Right ventricle myocardium superior (tissue), 1 donor: ENCODE measurements around the gene MYL12B. TPM values are rescaled to one million over a fixed set of nuclear protein-coding genes. Genes with fewer than 3 reads are reported as not detected.
"Not testable (repeated sequence)": the region's sequence is repeated elsewhere in the genome, so short reads cannot be mapped to it uniquely, and the experiment has no call there.

Experiments
- ATAC-seq: fragments of 200-7000 bp; cut with Tn5 transposase; one replicate; pipeline ENCODE4 v1.9.1; 2020; ENCODE audit warnings: mild to moderate bottlenecking; ENCODE audit not compliant: poor library complexity
- DNase-seq: peaks from one replicate; pipeline ENCODE4 v3.0.0-alpha.2; 2020
- intact Hi-C: fragments of 100-400 bp; cut with DNase I; formaldehyde crosslinking; loops from one replicate; pipeline ENCODE4 v1.11.2; 2022
- total RNA-seq: library from RNA; stranded (reverse); fragmentation: NEBNext Ultra II Directional; extraction: Animal tissue kit (Norgen Biotek cat#: 25700); gene quantifications from one replicate; pipeline ENCODE4 v1.2.1, GENCODE V29; 2021
- donor health status: DM: no; HTN: yes; CAD: no; lungs with severe emphysema.

Gene MYL12B
- total RNA-seq, 1 donor from 2014 or later: 154 TPM

DNA sequence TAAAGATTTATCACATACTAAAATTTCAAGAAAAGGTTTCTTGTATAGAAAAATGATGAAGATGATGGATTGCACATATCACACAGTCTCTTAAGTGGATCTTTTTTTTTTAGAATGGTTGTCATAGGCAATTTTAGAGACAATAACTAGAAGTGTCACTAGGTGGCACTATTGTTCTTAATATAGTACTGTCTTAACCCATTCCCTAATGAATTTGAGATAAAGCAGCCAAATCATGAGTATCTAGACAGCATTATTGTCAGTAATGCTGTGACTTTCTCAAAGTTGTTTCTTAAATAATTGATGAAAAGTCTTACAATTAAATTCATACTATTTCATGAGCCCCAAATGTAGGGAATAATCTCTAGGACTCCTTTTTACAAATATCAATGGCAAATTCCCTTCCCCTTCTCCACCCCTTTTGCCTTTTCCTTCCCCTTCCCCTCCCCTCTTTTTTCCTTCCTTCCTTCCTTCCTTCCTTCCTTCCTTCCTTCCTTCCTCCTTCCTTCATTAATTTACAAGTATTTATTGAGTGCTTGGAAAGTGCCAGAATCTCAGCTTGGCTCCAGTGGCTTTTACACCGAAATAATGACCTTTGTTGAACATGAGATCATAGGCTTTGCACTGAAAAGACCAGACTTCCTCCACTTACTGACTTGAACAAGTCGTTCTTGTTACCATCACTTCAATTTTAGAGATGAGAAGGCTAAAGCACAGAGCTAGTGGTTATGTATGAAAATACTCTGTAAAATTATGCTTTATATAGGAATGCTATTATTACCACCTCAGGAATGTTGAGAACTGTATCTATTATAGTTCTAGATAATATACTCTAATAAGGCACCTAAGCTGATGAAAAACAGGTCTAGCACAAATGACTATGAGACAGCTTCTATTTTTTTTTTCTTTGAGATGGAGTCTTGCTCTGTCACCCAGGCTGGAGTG is 19.8 kb downstream of the MYL12B start:
- ATAC-seq (peak; percentile 91), DNase-seq (no peak)
- intact Hi-C loops: loop anchor here (2.0 to 5.0 kb wide), 2 partner anchors 171 to 385 kb away; partner anchors contain the start of gene TGIF1

DNA sequence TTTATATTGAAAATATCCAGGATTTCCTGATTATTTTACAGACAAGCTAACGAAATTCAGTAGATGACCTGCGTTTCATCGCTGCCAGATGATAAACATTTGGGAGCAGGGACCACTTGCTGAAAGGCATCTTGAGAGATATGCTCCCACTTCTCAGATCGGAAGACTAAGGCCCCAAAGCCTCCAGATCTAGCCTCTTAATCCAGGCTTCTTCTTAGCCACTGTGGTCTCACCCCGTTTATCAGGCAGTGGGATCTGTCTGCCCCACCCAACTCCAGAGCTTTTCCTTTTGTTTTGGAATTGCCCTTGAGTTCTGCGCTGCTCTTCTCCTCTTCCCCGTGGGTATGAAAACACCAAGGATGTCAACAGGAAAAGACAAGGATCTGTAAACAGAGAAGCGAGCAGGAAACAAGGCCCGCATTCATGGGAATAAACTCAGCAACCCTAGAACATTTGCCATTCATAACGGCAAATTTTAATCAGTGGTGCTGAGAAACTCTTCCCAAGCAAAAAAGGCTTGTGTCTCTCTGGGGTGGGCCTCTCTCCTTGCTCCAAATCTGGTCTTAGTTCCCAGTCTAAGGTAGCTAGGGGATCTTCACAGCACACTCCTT is 21.4 kb downstream of the MYL12B start:
- intact Hi-C loops: loop anchor here (5.0 kb wide), 1 partner anchor 169 kb away; the partner anchor contains the start of gene TGIF1
- ATAC-seq (no peak), DNase-seq (no peak)

DNA sequence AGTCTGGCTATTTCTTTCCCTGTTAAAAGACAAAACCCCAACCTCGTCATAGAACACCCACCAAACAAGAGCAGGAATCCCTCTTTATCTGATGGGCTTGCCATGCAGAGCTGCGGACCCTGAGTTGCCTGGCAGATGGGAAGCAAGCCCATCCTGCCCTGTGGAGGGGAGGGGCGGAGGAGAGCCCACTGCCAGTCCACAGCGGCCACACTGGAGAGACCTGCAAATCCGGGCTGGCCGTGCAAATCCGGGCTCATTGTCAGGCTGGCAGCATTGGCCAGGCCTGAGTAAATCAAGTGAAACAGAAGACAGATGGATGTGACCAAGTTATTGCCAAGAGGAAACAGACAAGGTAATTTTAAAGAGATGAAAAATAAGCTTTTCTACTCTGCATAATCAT is 22.0 kb downstream of the MYL12B start:
- ATAC-seq (no peak), DNase-seq (no peak)
- intact Hi-C loops: loop anchor here (2.0 to 5.0 kb wide), 2 partner anchors 168 to 301 kb away; partner anchors contain the start of gene TGIF1

DNA sequence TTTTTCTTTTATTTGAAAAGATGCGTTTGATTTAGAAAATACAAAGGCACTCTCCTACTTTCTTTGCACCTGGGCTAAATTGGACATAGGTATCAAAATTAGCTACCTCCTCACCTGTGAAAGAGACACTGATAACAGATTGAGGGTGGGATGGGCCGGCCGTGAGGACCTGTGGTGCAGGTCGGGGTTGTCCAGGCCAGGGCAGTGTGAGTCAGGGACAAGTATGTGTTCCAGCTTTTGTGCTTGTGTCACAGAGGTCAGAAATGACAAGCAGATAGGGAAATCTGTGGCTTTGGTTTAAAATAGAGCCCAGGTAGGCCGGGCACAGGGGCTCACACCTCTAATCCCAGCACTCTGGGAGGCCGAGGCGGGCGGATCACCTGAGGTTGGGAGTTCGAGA is 22.6 kb downstream of the MYL12B start:
- DNase-seq (no peak), ATAC-seq (no peak)
- intact Hi-C loops: loop anchor here (2.0 to 5.0 kb wide), 2 partner anchors 168 to 300 kb away; partner anchors contain the start of gene TGIF1

DNA sequence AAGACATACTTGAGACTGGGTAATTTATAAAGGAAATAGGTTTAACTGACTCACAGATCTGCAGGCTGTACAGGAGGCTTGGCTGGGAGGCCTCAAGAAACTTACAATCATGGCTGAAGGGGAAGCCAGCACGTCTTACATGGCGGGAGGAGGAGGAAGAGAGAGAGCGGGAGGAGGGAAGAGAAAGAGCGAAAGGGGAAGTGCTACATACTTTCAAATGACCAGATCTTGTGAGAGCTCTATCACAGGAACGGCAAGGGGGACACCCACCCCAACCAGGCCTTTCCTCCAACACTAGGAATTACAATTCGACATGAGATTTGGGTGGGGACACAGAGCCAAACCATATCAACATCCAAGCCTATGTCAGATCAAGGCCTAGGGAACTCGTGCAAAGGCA is 24.2 kb downstream of the MYL12B start:
- ATAC-seq (no peak), DNase-seq (no peak)
- intact Hi-C loops: loop anchor here (5.0 kb wide), 1 partner anchor 176 kb away; no protein-coding TSS in a partner anchor

DNA sequence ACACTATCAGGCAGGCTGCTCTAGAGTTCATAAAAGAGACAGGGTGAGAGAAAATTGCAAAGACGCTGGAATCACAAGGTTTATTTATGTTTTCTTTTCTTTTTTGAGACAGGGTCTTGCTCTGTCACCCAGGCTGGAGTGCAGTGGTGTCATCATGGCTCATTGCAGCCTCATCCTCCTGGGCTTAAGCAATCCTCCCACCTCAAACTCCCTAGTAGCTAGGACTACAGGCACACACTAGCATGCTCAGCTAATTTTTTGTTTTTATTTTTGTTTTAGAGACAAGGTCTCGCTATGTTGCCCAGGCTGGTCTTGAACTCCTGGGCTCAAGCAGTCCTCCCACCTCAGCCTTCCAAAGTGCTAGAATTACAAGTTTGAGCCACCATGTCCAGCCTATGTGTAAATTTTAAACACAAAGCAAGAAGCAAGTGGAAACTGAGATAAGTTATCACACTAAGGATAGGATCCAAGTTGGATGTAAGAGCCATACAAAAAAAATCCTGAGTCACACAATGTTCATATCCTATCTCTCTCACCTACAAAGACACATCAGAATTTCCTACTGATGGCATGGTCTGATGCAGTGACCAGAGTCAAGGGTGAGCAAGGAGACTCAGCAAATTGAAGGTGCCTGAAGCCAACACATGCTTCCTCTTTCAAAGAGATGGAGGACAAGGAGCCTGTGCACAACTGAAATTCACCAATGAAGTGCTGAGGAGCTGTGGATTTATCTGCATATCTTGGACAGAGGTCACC is 31.4 kb downstream of the MYL12B start:
- DNase-seq (no peak), ATAC-seq (no peak)
- intact Hi-C loops: no loop called here

DNA sequence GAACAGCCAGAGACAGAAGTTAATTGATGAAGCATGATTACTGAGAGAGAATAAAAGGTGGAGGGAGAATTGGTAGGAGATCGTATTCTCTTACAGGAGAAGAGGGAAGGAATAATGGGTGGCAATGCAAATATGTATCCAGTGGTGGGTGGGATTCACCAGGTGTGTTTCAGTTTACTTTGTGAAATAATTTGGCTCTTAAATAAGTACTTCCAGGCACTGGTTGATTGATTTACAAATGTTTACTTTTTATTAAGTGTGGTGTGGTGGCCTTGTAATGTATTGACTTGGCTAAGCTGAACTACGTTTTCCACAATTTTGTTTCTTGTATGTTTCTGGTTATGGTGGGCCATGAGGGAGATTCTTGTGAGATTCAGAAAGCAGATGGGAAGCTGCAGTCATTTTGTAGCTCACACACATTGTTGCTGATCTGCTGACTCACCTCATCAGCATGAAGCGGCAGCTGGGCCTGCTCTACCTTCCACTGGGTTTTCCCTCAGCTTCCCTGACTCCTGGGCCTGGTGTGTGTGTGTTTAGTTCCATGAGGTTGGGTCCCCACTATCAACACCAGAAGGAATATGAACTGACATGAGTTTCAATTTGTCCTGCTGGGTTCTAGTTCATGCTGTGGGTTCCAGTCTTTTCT is 32.6 kb downstream of the MYL12B start:
- ATAC-seq (no peak), DNase-seq (no peak)
- intact Hi-C loops: no loop called here

DNA sequence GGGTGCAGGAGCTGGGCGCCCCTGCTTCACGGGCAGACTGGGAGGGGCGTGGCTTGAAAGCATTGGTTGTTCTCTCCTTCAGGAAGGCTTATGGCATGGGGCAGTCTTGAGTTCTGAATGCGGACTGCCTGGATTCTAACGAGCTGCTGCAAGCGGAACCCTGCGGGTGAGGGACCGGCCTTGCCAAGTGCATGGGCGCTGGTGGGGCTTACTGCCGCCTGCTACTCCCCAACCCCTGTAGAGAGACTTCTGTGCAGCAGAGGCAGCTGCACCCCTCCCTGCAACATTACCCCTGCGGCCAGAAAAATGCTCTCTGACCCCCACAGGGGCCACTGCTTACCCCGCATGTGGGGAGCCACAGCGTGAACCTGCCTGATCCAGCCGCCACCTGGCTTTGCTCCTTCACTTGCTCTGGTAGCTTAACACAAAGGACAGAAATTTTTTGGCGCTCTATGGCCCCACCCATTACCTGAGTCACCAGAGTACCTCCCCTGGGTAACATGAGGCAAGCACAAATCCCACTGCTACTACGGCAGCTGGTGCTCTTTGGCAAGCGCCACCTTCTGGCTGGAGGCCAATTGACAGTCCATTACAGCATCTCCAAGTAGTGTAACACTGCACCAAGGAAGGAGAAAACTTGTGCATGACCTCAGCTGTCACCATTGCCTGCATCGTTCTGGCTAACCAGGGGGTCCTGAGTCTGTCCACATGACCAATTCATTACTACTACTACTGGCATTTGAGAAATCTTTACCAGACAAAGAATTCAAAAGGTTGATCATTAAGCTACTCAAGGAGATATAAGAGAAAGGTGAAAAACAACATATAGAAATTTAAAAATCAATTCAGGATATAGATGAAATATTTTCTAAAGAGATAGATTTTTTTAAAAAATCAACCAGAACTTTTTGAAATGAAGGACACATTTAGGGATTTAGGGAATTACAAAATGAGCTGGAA is 35.4 kb downstream of the MYL12B start:
- intact Hi-C loops: no loop called here
- ATAC-seq (peak; percentile 93), DNase-seq (peak; percentile 88)

DNA sequence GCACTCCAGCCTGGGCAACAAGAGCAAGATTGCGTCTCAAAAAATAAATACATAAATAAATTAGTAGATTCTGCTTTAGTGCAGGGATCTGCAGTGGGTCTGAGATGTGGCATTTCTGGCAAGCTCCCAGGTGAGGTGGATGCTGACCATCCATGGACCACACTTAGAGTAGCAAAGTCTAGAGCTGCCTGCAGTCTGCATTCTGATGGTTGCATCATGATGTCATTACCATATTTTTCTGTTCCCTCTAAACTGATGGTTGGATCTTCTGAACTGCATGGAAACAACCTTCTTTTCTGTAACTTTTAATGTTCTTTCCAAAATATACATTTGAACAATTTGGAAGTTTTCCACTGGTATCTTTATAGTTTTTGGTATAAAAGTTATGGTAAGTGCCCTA is 42.9 kb downstream of the MYL12B start:
- ATAC-seq: no peak
- intact Hi-C loops: no loop called here
- DNase-seq: no peak

DNA sequence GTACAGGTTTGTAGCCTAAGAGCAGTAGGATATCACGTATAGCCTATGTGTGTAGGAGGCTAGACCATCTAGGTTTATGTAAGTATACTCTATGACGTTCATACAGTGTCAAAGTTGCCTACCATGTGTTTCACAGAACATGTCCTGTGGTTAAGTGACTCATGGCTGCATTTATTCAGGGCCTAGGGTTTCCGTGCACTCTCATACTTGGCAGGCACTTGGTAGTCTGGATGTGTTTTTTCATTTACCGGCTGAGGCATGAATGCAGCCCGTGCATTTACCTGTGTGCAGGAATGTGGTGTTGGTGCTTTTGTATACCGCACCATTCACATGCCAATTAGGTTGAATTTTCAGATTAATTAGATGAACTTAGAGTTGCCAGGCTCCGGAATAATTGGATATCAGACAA is 43.4 kb downstream of the MYL12B start:
- DNase-seq (no peak), ATAC-seq (no peak)
- intact Hi-C loops: no loop called here

DNA sequence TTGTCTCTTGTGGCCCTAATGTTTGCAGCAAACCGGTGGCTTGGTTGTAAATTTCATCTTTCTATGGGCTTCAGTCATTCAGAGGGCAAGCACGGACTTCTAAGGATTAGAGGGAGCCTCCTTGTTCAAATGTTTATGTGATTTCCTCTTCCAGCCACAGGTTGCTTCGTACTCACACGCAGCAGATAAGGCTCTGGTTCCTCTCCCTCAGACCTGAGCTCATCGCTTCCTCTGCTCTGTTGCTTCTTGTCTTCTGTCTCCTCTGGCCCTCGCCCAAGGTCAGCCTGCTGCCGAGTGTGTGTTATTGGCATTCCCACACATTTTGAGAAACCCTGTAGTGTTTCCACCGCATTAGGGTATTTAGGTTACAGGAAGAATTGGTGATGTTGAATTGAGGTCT is 44.0 kb downstream of the MYL12B start:
- no peak for ATAC-seq
- intact Hi-C loops: no loop called here

DNA sequence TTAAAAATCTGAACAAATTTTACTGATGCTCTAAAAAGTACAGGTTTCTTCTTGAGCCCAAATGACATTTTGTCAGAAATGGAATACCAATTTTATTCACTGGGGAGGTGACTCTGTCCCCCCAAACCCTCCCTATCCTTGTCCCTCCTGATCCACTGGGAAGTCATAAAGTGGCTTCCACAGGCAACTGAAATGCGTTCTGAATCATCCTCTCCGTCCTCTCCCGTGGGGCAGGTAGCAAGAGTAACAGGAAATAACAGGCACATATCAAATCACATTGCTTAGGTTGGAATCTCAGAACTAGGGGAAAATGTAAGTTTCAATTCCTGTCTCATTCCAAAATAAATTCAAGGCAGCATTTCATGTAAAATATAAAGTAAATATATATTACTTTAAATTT is 44.5 kb downstream of the MYL12B start:
- ATAC-seq (no peak), DNase-seq (no peak)
- intact Hi-C loops: no loop called here

More for the DNA sequence above, 44.0 kb downstream of the MYL12B start:
- no peak for DNase-seq

DNA sequence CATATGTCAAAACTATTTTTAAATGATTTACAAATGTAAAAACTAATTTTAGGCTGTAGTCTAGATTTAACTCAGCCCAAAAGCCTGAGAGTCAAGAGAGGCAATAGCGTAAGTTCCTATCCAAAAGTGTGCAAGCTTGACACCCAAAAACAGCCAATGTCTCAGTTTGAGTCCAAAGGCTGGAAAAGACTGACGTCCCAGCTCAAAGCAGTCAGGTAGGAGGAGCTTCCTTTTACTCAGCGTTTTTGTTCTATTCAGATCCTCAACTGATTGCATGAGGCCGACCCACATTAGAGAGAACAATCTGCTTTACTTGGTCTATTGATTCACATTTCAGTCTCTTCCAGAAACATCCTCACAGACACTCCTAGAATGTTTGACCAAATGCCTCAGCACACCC is 51.8 kb downstream of the MYL12B start:
- no peak for ATAC-seq
- intact Hi-C loops: no loop called here

DNA sequence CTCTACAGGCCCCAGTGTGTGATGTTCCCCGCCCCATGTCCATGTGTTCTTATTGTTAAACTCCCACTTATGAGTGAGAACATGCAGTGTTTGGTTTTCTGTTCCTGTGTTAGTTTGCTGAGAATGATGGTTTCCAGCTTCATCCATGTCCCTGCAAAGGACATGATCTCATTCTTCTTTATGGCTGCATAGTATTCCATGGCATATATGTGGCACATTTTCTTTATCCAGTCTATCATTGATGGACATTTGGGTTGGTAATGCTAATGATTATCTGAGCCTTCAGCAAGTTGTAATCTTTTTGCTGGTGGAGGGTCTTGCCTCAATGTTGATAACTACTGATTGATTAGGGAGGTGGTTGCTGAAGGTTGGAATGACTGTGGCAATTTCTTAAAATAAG is 53.4 kb downstream of the MYL12B start:
- intact Hi-C loops, DNase-seq, ATAC-seq: not testable (repeated sequence)

More for the DNA sequence above, 51.8 kb downstream of the MYL12B start:
- DNase-seq: no peak

DNA sequence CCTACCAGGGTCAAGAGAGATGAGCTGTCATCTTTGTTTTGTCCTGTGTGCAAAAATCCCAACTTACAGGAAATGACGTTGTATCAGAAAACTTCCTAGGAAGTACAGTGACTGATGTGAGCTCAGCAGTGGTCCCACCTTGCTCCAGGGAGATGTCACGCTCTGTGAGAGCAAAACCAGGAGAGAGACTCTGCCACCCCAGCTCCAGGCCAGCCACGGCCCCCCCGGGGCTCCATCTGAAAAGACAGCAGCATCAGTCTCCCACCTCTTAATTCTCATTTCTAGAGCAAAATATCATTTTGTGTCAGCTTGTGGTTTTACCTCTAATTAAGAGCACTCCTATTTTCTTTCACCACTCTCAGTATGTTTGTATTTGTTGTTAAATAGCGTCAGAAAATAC is 57.5 kb downstream of the MYL12B start:
- ATAC-seq: no peak
- intact Hi-C loops: no loop called here
- DNase-seq: no peak

DNA sequence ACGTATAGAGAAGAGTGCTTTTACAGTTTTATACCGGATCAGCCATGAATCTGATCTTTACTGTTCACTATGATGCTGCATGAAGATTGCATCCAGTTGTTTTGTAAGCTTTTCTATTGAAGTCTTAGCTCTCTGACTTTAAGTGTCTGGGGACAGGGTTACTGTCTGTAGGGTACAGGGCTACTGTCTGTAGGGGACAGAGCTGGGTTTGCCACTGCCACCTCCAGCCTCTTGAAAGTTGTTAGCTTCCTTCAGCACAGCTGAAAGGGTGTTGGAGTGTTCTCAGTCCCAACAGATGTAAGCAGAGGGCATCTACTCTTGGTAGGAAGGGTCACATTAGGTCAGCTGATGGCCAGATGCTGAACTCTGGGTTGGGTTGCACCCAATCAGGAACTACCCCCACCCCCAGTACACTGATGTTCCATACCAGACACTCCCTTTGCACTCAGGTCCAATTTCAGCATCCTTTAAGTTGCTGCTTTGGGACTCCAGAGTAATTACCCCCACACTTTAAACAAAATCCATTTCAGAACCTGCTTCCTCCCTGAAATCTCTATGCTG is 58.0 kb downstream of the MYL12B start:
- intact Hi-C loops: no loop called here
- ATAC-seq (no peak), DNase-seq (no peak)

DNA sequence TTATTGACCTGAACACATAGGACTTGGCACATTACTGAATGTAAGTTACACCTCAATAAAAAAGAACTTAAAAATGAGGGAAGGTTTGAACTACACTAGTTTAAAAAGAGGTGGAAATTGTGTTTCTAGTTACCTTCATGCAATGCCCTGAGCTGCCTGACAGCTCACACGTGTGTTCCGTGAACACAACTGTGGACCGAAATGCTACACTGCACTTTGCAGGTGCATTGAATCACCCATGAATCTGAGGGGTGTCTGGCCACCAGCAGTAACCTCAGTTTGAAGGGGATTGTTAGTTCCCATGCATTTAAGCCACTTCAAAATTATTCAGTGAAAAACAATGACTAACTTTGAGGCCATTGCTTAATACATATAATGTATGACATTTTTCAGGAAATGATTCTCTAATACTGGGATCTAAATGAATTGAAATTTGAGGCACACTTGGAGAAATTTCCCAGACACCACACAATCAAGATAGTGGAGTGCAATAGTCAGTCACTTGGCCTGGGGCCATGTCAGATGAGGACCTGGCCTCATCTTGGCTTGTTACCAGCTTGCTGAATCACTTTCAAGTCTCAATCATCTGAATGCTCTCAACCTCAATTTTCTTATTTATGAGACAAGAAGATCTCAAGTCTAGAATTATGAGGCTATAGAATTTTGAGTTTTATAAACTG is 59.3 kb downstream of the MYL12B start:
- no peak for ATAC-seq

More for the DNA sequence above, 59.3 kb downstream of the MYL12B start:
- intact Hi-C loops: no loop called here
- DNase-seq: no peak
